Gastrocnemius medialis (tissue), 4 donors: ENCODE results near the gene GALNT7. TPM values are rescaled to one million over a fixed set of nuclear protein-coding genes. Genes with fewer than 3 reads are reported as not detected.

ENCODE experiments used
- ATAC-seq, 2 donors: fragments of 150-250 bp; one replicate each; pipeline ENCODE4 v1.9.1; 2016
- DNase-seq, 2 donors: peaks; one replicate each; pipeline ENCODE4 v3.0.0-alpha.2; 2019
- H3K27ac ChIP-seq, 4 donors: fragments of 200-600 bp; sonication (generic); 1 replicate in 1 of 4; 2 replicates in 3 of 4; pipeline ENCODE4 v1.5.1; 2016 to 2018; ENCODE audit warnings: mild to moderate bottlenecking in 2 of 4, moderate library complexity in 1 of 4
- H3K27me3 ChIP-seq, 3 donors: fragments of 200-600 bp; sonication (generic) in 2 of 3; 1 replicate in 1 of 3; 2 replicates in 2 of 3; pipeline versions ENCODE4 v1.5.1 to v1.6.0; 2016 to 2019; ENCODE audit warnings: mild to moderate bottlenecking in 1 of 3, moderate library complexity in 1 of 3
- H3K36me3 ChIP-seq, 2 donors: fragments of 200-600 bp; sonication (generic) in 1 of 2; one replicate each; pipeline ENCODE4 v1.5.1; 2017 to 2018
- H3K4me1 ChIP-seq, 2 donors: fragments of 200-600 bp; sonication (generic) in 1 of 2; one replicate each; pipeline ENCODE4 v1.5.1; 2016 to 2017; ENCODE audit warnings: mild to moderate bottlenecking in 2 of 2
- H3K4me3 ChIP-seq, 4 donors: fragments of 200-600 bp; sonication (generic) in 3 of 4; 1 replicate in 1 of 4; 2 replicates in 3 of 4; pipeline ENCODE4 v1.5.1; 2016 to 2019; ENCODE audit warnings: mild to moderate bottlenecking in 2 of 4
- H3K9me3 ChIP-seq, 3 donors: fragments of 200-600 bp; sonication (generic) in 2 of 3; 1 replicate in 1 of 3; 2 replicates in 2 of 3; pipeline ENCODE4 v1.5.1; 2016 to 2019
- POLR2A ChIP-seq, 2 donors: fragments of 450-650 bp; IDR thresholded peaks; one replicate each; pipeline ENCODE4 v1.6.1; 2017; ENCODE audit warnings: antibody characterized with exemption in 2 of 2, mild to moderate bottlenecking in 2 of 2, moderate library complexity in 2 of 2
- in situ Hi-C, 4 donors: fragments of 200-750 bp; cut with MboI; loops; one replicate each; pipeline versions ENCODE4 v1.15.0 to v1.8.0; 2017; ENCODE audit warnings: low sequenced_read_pairs in 4 of 4
- intact Hi-C: fragments of 100-400 bp; cut with DNase I; formaldehyde crosslinking; loops from one replicate; pipeline ENCODE4 v1.15.1; 2023; ENCODE audit warnings: low total_unique reads
- total RNA-seq, 4 donors: library from RNA; depleted of rRNA; stranded (reverse); fragments of >200 nt; gene quantifications; one replicate each; pipeline versions ENCODE4 v1.1.0 to v1.2.3, GENCODE V29; 2016
- TF ChIP-seq, protein P1 (sequence below), 5 experiments: fragments of 450-650 bp in 3 of 5; fragments of 200-600 bp in 2 of 5; sonication (generic) in 2 of 5; IDR thresholded peaks in 4 of 5; conservative IDR thresholded peaks in 1 of 5; 1 replicate in 4 of 5; 2 replicates in 1 of 5; pipeline ENCODE4 v1.5.1; 2016 to 2019; ENCODE audit warnings: antibody characterized with exemption in 5 of 5, mild to moderate bottlenecking in 3 of 5, moderate library complexity in 3 of 5

The GALNT7 gene
- total RNA-seq, 4 donors from 2014 or later = 0.91 to 2.8 (median 1.1) TPM

- Histone ChIP-seq H3K27ac (no peak overlapping the region), H3K4me1 (no peaks in the 10 kb centered on the region), H3K27me3 (no peaks in the 10 kb centered on the region), H3K36me3 (no peaks in the 10 kb centered on the region), H3K4me3 (no peak overlapping the region), H3K9me3 (no peaks in the 10 kb centered on the region)
- DNase-seq (no peak), ATAC-seq (no peak)
- intact Hi-C loops = no loop called here
- no peak for TF ChIP-seq POLR2A (IDR thresholded peaks at IDR 0.05)
- TF ChIP-seq, protein P1, sequence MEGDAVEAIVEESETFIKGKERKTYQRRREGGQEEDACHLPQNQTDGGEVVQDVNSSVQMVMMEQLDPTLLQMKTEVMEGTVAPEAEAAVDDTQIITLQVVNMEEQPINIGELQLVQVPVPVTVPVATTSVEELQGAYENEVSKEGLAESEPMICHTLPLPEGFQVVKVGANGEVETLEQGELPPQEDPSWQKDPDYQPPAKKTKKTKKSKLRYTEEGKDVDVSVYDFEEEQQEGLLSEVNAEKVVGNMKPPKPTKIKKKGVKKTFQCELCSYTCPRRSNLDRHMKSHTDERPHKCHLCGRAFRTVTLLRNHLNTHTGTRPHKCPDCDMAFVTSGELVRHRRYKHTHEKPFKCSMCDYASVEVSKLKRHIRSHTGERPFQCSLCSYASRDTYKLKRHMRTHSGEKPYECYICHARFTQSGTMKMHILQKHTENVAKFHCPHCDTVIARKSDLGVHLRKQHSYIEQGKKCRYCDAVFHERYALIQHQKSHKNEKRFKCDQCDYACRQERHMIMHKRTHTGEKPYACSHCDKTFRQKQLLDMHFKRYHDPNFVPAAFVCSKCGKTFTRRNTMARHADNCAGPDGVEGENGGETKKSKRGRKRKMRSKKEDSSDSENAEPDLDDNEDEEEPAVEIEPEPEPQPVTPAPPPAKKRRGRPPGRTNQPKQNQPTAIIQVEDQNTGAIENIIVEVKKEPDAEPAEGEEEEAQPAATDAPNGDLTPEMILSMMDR (IDR thresholded peaks at IDR 0.05 in 4 of 5, conservative IDR thresholded peaks at IDR 0.05 in 1 of 5) = no peak
- in situ Hi-C loops = no loop called here
Measured at GRCh38 chr4:173223743-173224142, 55.1 kb downstream of the GALNT7 start.

- intact Hi-C loops = no loop called here
- DNase-seq (no peak), ATAC-seq (no peak)
- TF ChIP-seq, protein P1 (IDR thresholded peaks at IDR 0.05 in 4 of 5, conservative IDR thresholded peaks at IDR 0.05 in 1 of 5) = no peak
- no peak for TF ChIP-seq POLR2A (IDR thresholded peaks at IDR 0.05)
- Histone ChIP-seq H3K4me3 (no peak overlapping the region), H3K27me3 (no peaks in the 10 kb centered on the region), H3K4me1 (no peaks in the 10 kb centered on the region), H3K36me3 (no peaks in the 10 kb centered on the region), H3K27ac (no peak overlapping the region), H3K9me3 (no peaks in the 10 kb centered on the region)
- in situ Hi-C loops = no loop called here
Measured at GRCh38 chr4:173226401-173226888, 57.8 kb downstream of the GALNT7 start.

DNA sequence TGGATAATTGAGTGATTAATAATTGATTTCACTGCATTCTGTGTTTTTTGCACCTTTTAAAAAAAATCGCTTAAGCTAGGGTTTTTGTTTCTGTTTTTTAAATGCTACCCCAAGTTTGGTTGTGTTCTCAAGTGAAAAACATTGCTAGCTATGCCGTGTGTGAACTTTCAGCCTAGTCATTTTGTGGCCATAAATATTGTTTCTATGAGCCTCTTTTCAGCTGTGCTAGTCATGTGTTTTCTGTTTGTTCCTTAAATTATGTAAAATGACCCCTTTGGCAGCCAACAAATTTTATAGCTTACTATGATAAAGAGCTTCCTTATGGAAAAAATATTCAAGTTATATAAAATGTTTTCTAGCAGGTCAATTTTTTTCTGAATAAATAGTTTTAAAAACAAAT lies 59.1 kb downstream of the GALNT7 start:
- no peaks in the 10 kb centered on the region for H3K4me1 ChIP-seq

DNA sequence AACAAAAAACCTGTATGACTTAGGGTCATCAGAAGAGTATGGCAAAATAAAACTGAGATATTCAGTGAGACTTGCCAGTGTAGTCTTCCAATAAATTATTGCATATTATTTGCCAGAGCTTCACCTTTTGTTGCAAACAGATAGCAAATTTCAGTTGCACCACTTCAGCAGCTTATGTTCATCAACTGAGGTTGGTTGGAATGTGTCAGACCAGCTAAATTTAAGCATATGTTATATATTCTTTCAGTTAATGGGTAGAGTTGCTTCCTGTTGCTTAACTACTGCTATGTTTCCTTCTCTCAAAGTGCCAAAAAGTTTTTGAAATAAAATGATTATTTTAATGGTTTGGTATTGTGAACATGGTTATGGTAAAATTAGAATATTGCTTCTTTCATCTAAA lies 61.5 kb downstream of the GALNT7 start:
- Histone ChIP-seq H3K9me3 (no peaks in the 10 kb centered on the region), H3K36me3 (no peaks in the 10 kb centered on the region), H3K27me3 (no peaks in the 10 kb centered on the region), H3K4me1 (no peaks in the 10 kb centered on the region), H3K4me3 (no peak overlapping the region), H3K27ac (no peak overlapping the region)
- intact Hi-C loops (loop anchor here (5.0 kb wide), 1 partner anchor 58 kb away; no protein-coding TSS in a partner anchor), in situ Hi-C loops (no loop called here)
- DNase-seq = no peak
- TF ChIP-seq POLR2A (IDR thresholded peaks at IDR 0.05) = no peak
- TF ChIP-seq, protein P1 (IDR thresholded peaks at IDR 0.05 in 4 of 5, conservative IDR thresholded peaks at IDR 0.05 in 1 of 5) = no peak
- ATAC-seq = no peak

More for the DNA sequence above, 59.1 kb downstream of the GALNT7 start:
- intact Hi-C loops (no loop called here), in situ Hi-C loops (no loop called here)
- Histone ChIP-seq H3K9me3 (no peaks in the 10 kb centered on the region), H3K4me3 (no peak overlapping the region), H3K27ac (no peak overlapping the region), H3K27me3 (no peaks in the 10 kb centered on the region), H3K36me3 (no peaks in the 10 kb centered on the region)
- TF ChIP-seq, protein P1 (IDR thresholded peaks at IDR 0.05 in 4 of 5, conservative IDR thresholded peaks at IDR 0.05 in 1 of 5) = no peak
- no peak for TF ChIP-seq POLR2A (IDR thresholded peaks at IDR 0.05)
- DNase-seq (no peak), ATAC-seq (no peak)

DNA sequence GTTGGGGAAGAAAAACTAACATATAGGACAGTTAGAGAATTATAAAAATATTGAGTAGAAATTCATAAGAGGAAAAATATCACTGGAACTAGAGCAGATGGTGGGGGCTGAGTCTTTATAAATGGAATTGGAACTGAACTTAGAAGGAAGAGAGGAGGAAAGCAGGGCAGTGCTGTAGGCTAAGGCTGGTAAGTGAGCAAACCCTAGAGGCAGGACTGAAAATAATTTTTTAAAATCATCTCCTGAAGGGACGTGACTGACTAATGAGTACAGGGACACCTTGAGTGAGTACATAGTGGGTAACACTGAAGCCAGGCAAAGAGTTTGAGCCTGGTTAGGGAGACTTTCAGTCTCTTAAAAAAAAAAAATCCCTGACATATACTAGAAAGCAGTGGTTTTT lies 63.3 kb downstream of the GALNT7 start:
- Histone ChIP-seq H3K9me3 (no peaks in the 10 kb centered on the region), H3K4me1 (no peaks in the 10 kb centered on the region), H3K36me3 (no peaks in the 10 kb centered on the region), H3K27ac (no peak overlapping the region), H3K4me3 (no peak overlapping the region), H3K27me3 (no peaks in the 10 kb centered on the region)
- TF ChIP-seq POLR2A (IDR thresholded peaks at IDR 0.05) = no peak
- TF ChIP-seq, protein P1 (IDR thresholded peaks at IDR 0.05 in 4 of 5, conservative IDR thresholded peaks at IDR 0.05 in 1 of 5) = no peak
- intact Hi-C loops (loop anchor here (5.0 kb wide), 1 partner anchor 60 kb away; no protein-coding TSS in a partner anchor), in situ Hi-C loops (no loop called here)
- no peak for DNase-seq
- no peak for ATAC-seq
